Measurements from ENCODE around the gene NCKIPSD. TPM values are rescaled to one million over a fixed set of nuclear protein-coding genes. Genes with fewer than 3 reads are reported as not detected.

Gene NCKIPSD
- total RNA-seq, 1 experiment from 2014 or later: 36.9 TPM

DNA sequence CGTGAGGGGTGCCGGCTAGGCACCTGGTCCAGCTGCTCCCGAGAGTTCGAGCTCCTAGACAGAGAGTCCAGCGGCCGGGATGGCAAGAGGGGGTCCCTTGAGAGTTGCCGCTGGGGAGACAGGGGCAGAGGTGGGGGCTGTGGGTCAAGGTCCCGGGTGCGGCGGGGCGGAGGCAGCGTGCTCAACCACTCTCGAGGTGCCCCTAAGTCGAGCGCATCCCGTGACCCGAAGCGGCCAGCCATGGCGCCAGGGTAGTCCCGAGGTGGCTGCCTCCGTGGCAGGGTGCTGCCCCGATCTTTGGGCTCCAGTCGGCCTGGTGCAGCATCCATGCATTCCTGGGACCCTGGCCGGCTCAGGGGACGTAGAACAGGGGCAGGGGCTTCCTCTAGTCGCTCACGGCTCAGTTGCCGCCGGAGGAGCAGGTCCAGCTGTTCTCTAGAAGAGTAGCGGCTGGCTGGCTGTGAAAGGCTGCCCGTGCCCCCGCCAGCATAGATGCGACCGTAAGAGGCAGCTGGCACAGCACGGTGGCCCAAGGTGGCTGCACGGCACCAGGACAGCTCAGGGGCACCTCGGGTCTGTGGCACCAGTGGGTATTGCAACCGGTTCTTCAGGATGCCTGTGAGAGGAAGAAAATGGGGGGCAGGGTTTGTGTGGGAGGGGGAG lies 45.6 kb downstream of the NCKIPSD start:
- POLR2A ChIA-PET: no interaction called here
- ATAC-seq: no peak
- no peak for DNase-seq (ENCODE audit: low read depth, low spot score)

More for the DNA sequence above, 45.6 kb downstream of the NCKIPSD start:
- Histone ChIP-seq H3K9ac (ENCODE audit: low read length) (no peak overlapping the region), H3K4me3 (replicated peaks in 1 of 2; ENCODE audit: low read depth in 1 of 2, low read length in 2 of 2) (no peak overlapping the region), H4K20me1 (ENCODE audit: insufficient read depth) (no peaks in the 10 kb centered on the region), H3K27ac (ENCODE audit: low read depth, low read length) (no peak overlapping the region), H3K9me3 (ENCODE audit: control insufficient read depth in 1 of 2, insufficient read depth in 1 of 2, low read depth in 1 of 2, low read length in 2 of 2) (no peaks in the 10 kb centered on the region), H3K36me3 (ENCODE audit: control insufficient read depth in 1 of 2, insufficient read depth in 2 of 2, low read length in 2 of 2) (no peaks in the 10 kb centered on the region), H3K4me1 (ENCODE audit: control insufficient read depth in 1 of 2, insufficient read depth in 2 of 2, low read length in 2 of 2) (peaks cover 6 to 11% of the 10 kb centered on the region in 2 experiments), H3K4me2 (ENCODE audit: low read length) (no peak overlapping the region), H3K27me3 (ENCODE audit: insufficient read depth, low read length) (no peaks in the 10 kb centered on the region), H3K9me2 (ENCODE audit: insufficient read depth) (no peaks in the 10 kb centered on the region), H2AFZ (ENCODE audit: low read depth, low read length, poor library complexity, severe bottlenecking) (no peak overlapping the region), H3K79me2 (ENCODE audit: insufficient read depth, low read length) (no peaks in the 10 kb centered on the region; the same call in 1 of the 2 replicates)
- intact Hi-C loops (cut with micrococcal nuclease): no loop called here
- no peak for TF ChIP-seq SIN3A (IDR thresholded peaks at IDR 0.05; ENCODE audit: low read depth)
- no peak for TF ChIP-seq FOSL1 (IDR thresholded peaks at IDR 0.05; ENCODE audit: low read depth)
- TF ChIP-seq, protein P1, sequence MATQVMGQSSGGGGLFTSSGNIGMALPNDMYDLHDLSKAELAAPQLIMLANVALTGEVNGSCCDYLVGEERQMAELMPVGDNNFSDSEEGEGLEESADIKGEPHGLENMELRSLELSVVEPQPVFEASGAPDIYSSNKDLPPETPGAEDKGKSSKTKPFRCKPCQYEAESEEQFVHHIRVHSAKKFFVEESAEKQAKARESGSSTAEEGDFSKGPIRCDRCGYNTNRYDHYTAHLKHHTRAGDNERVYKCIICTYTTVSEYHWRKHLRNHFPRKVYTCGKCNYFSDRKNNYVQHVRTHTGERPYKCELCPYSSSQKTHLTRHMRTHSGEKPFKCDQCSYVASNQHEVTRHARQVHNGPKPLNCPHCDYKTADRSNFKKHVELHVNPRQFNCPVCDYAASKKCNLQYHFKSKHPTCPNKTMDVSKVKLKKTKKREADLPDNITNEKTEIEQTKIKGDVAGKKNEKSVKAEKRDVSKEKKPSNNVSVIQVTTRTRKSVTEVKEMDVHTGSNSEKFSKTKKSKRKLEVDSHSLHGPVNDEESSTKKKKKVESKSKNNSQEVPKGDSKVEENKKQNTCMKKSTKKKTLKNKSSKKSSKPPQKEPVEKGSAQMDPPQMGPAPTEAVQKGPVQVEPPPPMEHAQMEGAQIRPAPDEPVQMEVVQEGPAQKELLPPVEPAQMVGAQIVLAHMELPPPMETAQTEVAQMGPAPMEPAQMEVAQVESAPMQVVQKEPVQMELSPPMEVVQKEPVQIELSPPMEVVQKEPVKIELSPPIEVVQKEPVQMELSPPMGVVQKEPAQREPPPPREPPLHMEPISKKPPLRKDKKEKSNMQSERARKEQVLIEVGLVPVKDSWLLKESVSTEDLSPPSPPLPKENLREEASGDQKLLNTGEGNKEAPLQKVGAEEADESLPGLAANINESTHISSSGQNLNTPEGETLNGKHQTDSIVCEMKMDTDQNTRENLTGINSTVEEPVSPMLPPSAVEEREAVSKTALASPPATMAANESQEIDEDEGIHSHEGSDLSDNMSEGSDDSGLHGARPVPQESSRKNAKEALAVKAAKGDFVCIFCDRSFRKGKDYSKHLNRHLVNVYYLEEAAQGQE (IDR thresholded peaks at IDR 0.05; ENCODE audit: low read depth): no peak
- TF ChIP-seq ZFX (IDR thresholded peaks at IDR 0.05): no peak
- TF ChIP-seq YY1 (IDR thresholded peaks at IDR 0.05; ENCODE audit: extremely low read depth, insufficient replicate concordance, low read depth, low read length): no peak
- TF ChIP-seq, protein P2, sequence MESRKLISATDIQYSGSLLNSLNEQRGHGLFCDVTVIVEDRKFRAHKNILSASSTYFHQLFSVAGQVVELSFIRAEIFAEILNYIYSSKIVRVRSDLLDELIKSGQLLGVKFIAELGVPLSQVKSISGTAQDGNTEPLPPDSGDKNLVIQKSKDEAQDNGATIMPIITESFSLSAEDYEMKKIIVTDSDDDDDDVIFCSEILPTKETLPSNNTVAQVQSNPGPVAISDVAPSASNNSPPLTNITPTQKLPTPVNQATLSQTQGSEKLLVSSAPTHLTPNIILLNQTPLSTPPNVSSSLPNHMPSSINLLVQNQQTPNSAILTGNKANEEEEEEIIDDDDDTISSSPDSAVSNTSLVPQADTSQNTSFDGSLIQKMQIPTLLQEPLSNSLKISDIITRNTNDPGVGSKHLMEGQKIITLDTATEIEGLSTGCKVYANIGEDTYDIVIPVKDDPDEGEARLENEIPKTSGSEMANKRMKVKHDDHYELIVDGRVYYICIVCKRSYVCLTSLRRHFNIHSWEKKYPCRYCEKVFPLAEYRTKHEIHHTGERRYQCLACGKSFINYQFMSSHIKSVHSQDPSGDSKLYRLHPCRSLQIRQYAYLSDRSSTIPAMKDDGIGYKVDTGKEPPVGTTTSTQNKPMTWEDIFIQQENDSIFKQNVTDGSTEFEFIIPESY (IDR thresholded peaks at IDR 0.05; ENCODE audit: extremely low read depth, insufficient replicate concordance, low read length): no peak
- no peak for TF ChIP-seq RAD21 (IDR thresholded peaks at IDR 0.05; ENCODE audit: low read depth)
- TF ChIP-seq SP1 (IDR thresholded peaks at IDR 0.05; ENCODE audit: low read depth): no peak
- no peak for TF ChIP-seq CBX3 (IDR thresholded peaks at IDR 0.05; ENCODE audit: low read depth)
- TF ChIP-seq, protein P3, sequence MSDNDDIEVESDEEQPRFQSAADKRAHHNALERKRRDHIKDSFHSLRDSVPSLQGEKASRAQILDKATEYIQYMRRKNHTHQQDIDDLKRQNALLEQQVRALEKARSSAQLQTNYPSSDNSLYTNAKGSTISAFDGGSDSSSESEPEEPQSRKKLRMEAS (IDR thresholded peaks at IDR 0.05): no peak
- TF ChIP-seq POLR2A (IDR thresholded peaks at IDR 0.05; ENCODE audit: borderline replicate concordance, extremely low read depth, insufficient read depth, insufficient read length): no peak
- TF ChIP-seq, protein P4, sequence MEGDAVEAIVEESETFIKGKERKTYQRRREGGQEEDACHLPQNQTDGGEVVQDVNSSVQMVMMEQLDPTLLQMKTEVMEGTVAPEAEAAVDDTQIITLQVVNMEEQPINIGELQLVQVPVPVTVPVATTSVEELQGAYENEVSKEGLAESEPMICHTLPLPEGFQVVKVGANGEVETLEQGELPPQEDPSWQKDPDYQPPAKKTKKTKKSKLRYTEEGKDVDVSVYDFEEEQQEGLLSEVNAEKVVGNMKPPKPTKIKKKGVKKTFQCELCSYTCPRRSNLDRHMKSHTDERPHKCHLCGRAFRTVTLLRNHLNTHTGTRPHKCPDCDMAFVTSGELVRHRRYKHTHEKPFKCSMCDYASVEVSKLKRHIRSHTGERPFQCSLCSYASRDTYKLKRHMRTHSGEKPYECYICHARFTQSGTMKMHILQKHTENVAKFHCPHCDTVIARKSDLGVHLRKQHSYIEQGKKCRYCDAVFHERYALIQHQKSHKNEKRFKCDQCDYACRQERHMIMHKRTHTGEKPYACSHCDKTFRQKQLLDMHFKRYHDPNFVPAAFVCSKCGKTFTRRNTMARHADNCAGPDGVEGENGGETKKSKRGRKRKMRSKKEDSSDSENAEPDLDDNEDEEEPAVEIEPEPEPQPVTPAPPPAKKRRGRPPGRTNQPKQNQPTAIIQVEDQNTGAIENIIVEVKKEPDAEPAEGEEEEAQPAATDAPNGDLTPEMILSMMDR (IDR thresholded peaks at IDR 0.05 in 2 of 3, conservative IDR thresholded peaks at IDR 0.05 in 1 of 3; ENCODE audit: borderline replicate concordance in 1 of 3, insufficient read depth in 1 of 3, low read depth in 2 of 3, low read length in 2 of 3): no peak
- TF ChIP-seq SRF (IDR thresholded peaks at IDR 0.05; ENCODE audit: low read depth): no peak
- no peak for TF ChIP-seq JUND (IDR thresholded peaks at IDR 0.05)
- TF ChIP-seq CEBPB (IDR thresholded peaks at IDR 0.05; ENCODE audit: low read depth): no peak
- TF ChIP-seq EZH2phosphoT487 (IDR thresholded peaks at IDR 0.05; ENCODE audit: borderline replicate concordance): no peak
- TF ChIP-seq TCF7L2 (IDR thresholded peaks at IDR 0.05; ENCODE audit: borderline replicate concordance, extremely low read depth, insufficient read depth, insufficient read length): no peak
- TF ChIP-seq ZNF274 (IDR thresholded peaks at IDR 0.05; ENCODE audit: low read depth, low read length): no peak
- RAD21 ChIA-PET (ENCODE audit: low non-redundant PET in 1 of 2, low total read pairs in 2 of 2, uncharacterized antibody in 2 of 2, unreplicated experiment in 2 of 2): no interaction called here
- CTCF ChIA-PET: no interaction called here
- no TSS peak for BruUV-seq (replicated peaks)
